ENCODE measurements around the gene POU2F2.

The POU2F2 gene

DNA sequence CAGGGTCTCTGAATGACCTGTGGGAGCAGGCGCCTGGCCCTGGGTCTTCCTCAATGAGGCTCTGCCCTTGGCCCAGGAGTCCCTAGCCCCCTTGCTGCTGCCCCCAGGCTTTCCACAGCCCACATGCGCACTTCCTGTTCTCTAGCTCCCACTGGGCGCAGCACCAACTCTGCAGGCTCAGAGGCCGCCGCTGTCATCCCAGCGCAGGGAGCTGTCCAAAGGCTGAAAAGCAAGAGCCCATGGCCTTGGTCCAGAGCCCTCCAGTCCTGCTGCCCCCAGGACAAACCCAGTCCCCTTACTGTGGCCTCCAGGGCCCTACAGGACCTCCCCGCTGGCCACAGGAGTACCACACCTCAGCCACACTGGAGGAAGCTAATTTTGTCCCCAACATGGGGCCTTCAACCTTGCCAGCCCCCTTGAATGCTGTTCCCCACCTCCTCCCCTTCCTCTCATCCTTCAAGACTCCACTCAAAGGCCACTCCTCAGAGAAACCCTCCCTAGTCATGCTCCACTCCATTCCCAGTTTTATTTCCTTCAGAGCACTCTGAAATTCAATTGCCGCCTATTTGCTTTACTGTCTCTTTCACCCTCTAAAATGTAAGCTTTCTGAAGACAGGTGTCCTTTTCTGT lies 8.0 kb upstream of the POU2F2 start:
- ATAC-seq = peak; percentile 81
- TF ChIP-seq ZFP3 (CRISPR knock-in tag; IDR thresholded peaks at IDR 0.05) = 0 out of 2 replicates have a peak, but pooled peaks have one; percentile 51
- TF ChIP-seq, protein P1, sequence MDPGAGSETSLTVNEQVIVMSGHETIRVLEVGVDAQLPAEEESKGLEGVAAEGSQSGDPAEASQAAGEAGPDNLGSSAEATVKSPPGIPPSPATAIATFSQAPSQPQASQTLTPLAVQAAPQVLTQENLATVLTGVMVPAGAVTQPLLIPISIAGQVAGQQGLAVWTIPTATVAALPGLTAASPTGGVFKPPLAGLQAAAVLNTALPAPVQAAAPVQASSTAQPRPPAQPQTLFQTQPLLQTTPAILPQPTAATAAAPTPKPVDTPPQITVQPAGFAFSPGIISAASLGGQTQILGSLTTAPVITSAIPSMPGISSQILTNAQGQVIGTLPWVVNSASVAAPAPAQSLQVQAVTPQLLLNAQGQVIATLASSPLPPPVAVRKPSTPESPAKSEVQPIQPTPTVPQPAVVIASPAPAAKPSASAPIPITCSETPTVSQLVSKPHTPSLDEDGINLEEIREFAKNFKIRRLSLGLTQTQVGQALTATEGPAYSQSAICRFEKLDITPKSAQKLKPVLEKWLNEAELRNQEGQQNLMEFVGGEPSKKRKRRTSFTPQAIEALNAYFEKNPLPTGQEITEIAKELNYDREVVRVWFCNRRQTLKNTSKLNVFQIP (CRISPR knock-in tag; IDR thresholded peaks at IDR 0.05; ENCODE audit: borderline replicate concordance, low read depth) = no peak
- no peak for TF ChIP-seq TCF4 (CRISPR knock-in tag; IDR thresholded peaks at IDR 0.05; ENCODE audit: borderline replicate concordance)
- TF ChIP-seq, protein P2, sequence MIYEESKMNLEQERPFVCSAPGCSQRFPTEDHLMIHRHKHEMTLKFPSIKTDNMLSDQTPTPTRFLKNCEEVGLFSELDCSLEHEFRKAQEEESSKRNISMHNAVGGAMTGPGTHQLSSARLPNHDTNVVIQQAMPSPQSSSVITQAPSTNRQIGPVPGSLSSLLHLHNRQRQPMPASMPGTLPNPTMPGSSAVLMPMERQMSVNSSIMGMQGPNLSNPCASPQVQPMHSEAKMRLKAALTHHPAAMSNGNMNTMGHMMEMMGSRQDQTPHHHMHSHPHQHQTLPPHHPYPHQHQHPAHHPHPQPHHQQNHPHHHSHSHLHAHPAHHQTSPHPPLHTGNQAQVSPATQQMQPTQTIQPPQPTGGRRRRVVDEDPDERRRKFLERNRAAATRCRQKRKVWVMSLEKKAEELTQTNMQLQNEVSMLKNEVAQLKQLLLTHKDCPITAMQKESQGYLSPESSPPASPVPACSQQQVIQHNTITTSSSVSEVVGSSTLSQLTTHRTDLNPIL (CRISPR knock-in tag; IDR thresholded peaks at IDR 0.05; ENCODE audit: low read depth) = no peak
- no peak for TF ChIP-seq SNAI2 (CRISPR knock-in tag; IDR thresholded peaks at IDR 0.05)
- TF ChIP-seq GLIS3 (CRISPR knock-in tag; IDR thresholded peaks at IDR 0.05) = no peak

DNA sequence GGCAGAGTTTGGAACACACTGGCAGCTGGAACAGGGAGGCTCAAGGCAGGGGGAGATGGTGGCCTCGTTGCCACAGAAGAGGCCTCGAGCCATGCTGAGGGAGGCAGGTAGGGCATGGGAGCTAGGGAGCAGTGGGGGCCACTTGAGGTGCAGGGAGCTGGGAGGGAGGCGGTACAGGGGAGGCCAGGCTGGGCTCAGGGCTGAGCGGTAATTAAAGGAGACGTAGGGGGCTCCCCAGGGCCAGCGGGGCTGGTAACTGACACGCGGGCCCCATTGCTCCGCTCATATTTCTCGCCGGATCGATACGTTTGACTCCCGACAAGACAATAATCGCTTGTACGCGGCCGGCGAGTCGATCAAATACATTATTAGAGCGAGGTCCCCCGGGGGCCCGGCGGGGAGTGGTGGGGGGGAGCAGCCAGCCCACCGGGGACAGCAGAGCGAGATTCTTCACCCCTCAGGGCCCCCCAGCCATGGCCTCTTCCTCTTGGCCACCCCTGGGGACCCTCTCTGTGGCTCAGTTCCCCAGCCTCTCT lies 2.4 kb upstream of the POU2F2 start:
- ATAC-seq = no peak
- TF ChIP-seq OSR1 (CRISPR knock-in tag; IDR thresholded peaks at IDR 0.05) (no peak), CSDC2 (CRISPR knock-in tag; IDR thresholded peaks at IDR 0.05) (no peak), TCF4 (CRISPR knock-in tag; IDR thresholded peaks at IDR 0.05; ENCODE audit: borderline replicate concordance) (no peak), PPARA (CRISPR knock-in tag; IDR thresholded peaks at IDR 0.05; ENCODE audit: borderline replicate concordance) (no peak), ZC3H10 (CRISPR knock-in tag; IDR thresholded peaks at IDR 0.05) (no peak), ZNF565 (CRISPR knock-in tag; conservative IDR thresholded peaks at IDR 0.05; ENCODE audit: low read depth) (no peak), ESRRG (CRISPR knock-in tag; IDR thresholded peaks at IDR 0.05) (no peak), GLIS3 (CRISPR knock-in tag; IDR thresholded peaks at IDR 0.05) (no peak), RARB (CRISPR knock-in tag; IDR thresholded peaks at IDR 0.05) (no peak), ARNTL (CRISPR knock-in tag; IDR thresholded peaks at IDR 0.05; ENCODE audit: borderline replicate concordance, low read depth) (no peak), ZFP3 (CRISPR knock-in tag; IDR thresholded peaks at IDR 0.05) (no peak), ZNF8 (CRISPR knock-in tag; IDR thresholded peaks at IDR 0.05) (no peak), ZFP30 (CRISPR knock-in tag; IDR thresholded peaks at IDR 0.05) (no peak), ISL1 (CRISPR knock-in tag; IDR thresholded peaks at IDR 0.05) (no peak)
- TF ChIP-seq, protein P3, sequence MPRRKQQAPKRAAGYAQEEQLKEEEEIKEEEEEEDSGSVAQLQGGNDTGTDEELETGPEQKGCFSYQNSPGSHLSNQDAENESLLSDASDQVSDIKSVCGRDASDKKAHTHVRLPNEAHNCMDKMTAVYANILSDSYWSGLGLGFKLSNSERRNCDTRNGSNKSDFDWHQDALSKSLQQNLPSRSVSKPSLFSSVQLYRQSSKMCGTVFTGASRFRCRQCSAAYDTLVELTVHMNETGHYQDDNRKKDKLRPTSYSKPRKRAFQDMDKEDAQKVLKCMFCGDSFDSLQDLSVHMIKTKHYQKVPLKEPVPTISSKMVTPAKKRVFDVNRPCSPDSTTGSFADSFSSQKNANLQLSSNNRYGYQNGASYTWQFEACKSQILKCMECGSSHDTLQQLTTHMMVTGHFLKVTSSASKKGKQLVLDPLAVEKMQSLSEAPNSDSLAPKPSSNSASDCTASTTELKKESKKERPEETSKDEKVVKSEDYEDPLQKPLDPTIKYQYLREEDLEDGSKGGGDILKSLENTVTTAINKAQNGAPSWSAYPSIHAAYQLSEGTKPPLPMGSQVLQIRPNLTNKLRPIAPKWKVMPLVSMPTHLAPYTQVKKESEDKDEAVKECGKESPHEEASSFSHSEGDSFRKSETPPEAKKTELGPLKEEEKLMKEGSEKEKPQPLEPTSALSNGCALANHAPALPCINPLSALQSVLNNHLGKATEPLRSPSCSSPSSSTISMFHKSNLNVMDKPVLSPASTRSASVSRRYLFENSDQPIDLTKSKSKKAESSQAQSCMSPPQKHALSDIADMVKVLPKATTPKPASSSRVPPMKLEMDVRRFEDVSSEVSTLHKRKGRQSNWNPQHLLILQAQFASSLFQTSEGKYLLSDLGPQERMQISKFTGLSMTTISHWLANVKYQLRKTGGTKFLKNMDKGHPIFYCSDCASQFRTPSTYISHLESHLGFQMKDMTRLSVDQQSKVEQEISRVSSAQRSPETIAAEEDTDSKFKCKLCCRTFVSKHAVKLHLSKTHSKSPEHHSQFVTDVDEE (CRISPR knock-in tag; IDR thresholded peaks at IDR 0.05) = no peak
- TF ChIP-seq, protein P1 (CRISPR knock-in tag; IDR thresholded peaks at IDR 0.05; ENCODE audit: borderline replicate concordance, low read depth) = no peak
- TF ChIP-seq, protein P4, sequence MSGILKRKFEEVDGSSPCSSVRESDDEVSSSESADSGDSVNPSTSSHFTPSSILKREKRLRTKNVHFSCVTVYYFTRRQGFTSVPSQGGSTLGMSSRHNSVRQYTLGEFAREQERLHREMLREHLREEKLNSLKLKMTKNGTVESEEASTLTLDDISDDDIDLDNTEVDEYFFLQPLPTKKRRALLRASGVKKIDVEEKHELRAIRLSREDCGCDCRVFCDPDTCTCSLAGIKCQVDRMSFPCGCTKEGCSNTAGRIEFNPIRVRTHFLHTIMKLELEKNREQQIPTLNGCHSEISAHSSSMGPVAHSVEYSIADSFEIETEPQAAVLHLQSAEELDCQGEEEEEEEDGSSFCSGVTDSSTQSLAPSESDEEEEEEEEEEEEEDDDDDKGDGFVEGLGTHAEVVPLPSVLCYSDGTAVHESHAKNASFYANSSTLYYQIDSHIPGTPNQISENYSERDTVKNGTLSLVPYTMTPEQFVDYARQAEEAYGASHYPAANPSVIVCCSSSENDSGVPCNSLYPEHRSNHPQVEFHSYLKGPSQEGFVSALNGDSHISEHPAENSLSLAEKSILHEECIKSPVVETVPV (CRISPR knock-in tag; IDR thresholded peaks at IDR 0.05) = no peak
- TF ChIP-seq, protein P2 (CRISPR knock-in tag; IDR thresholded peaks at IDR 0.05; ENCODE audit: low read depth) = no peak
- TF ChIP-seq, protein P5, sequence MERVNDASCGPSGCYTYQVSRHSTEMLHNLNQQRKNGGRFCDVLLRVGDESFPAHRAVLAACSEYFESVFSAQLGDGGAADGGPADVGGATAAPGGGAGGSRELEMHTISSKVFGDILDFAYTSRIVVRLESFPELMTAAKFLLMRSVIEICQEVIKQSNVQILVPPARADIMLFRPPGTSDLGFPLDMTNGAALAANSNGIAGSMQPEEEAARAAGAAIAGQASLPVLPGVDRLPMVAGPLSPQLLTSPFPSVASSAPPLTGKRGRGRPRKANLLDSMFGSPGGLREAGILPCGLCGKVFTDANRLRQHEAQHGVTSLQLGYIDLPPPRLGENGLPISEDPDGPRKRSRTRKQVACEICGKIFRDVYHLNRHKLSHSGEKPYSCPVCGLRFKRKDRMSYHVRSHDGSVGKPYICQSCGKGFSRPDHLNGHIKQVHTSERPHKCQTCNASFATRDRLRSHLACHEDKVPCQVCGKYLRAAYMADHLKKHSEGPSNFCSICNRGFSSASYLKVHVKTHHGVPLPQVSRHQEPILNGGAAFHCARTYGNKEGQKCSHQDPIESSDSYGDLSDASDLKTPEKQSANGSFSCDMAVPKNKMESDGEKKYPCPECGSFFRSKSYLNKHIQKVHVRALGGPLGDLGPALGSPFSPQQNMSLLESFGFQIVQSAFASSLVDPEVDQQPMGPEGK (CRISPR knock-in tag; IDR thresholded peaks at IDR 0.05; ENCODE audit: borderline replicate concordance) = no peak
